ENCODE results near the gene ZNF740. TPM values are rescaled to one million over a fixed set of nuclear protein-coding genes. Genes with fewer than 3 reads are reported as not detected.
"Not testable (repeated sequence)": the region's sequence is repeated elsewhere in the genome, so short reads cannot be mapped to it uniquely, and the experiment has no call there.

The ZNF740 gene
- total and polyA plus RNA-seq, 2 of the 4 experiments (the other 2 are of a cell fraction): 13.1 to 14.0 TPM

DNA sequence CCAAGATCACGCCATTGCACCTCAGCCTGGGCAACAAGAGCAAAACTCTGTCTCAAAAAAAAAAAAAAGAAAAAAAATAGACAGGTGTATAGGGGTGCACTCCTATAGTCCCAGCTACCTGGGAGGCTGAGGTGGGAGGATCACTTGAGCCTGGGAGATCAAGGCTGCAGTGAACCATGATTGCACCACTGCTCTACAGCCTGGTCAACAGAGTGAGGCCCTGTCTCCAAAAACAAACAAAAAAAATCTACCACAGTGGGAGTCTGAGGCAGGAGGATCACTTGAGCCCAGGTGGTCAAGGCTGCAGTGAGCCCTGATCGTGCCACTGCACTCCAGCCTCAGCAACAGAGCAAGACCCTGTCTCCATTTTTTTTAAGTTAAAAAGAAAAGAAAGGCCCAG, 17.5 kb upstream of the ZNF740 start:
- WGBS, 2 experiments (ENCODE audit: extremely low coverage in 2 of 2, insufficient read length in 1 of 2): no CpG with 5 or more reads among the region's 2 CpGs
- H3K56ac ChIP-seq (ENCODE audit: extremely low read depth, insufficient read depth, low read length); CTCF ChIA-PET; H3K27me3 ChIP-seq (ENCODE audit: control insufficient read depth, insufficient read depth, low read length); POLR2A ChIA-PET (ENCODE audit: unreplicated experiment); H3K36me3 ChIP-seq (ENCODE audit: control insufficient read depth, insufficient read depth, low read length); H3K14ac ChIP-seq (replicated peaks; ENCODE audit: low read depth, low read length); intact Hi-C loops (cut with micrococcal nuclease); H2BK15ac ChIP-seq (ENCODE audit: low read depth, low read length); H2BK120ac ChIP-seq (ENCODE audit: low read depth, low read length); H3K79me1 ChIP-seq (ENCODE audit: low read depth in 1 of 2, low read length in 2 of 2); H2AFZ ChIP-seq (replicated peaks; ENCODE audit: low read length, poor library complexity); H3K4me1 ChIP-seq (ENCODE audit: control insufficient read depth, insufficient read depth, low read length); H4K5ac ChIP-seq (ENCODE audit: low read depth, low read length); H3K9ac ChIP-seq (ENCODE audit: low read depth, low read length); H4K20me1 ChIP-seq (ENCODE audit: insufficient read depth, low read length); H2AK9ac ChIP-seq (replicated peaks; ENCODE audit: low read depth, low read length, poor library complexity); H3K9me1 ChIP-seq (ENCODE audit: insufficient read depth, low read length); H3K9me3 ChIP-seq (ENCODE audit: control insufficient read depth, insufficient read depth, low read length); dilution Hi-C loops (cut with HindIII; ENCODE audit: low sequenced_read_pairs, unreplicated experiment); H3K27ac ChIP-seq (ENCODE audit: insufficient read depth, low read length); DNase-seq; H2BK5ac ChIP-seq (ENCODE audit: low read depth, low read length, poor library complexity, severe bottlenecking); H3K18ac ChIP-seq (ENCODE audit: low read depth, low read length); H2BK20ac ChIP-seq (ENCODE audit: low read depth, low read length); H2AK5ac ChIP-seq (ENCODE audit: low read depth, low read length); H3K4ac ChIP-seq (ENCODE audit: low read depth, low read length); H4K8ac ChIP-seq (ENCODE audit: low read depth in 2 of 2, low read length in 2 of 2); H3K23ac ChIP-seq (ENCODE audit: low read depth, low read length); ATAC-seq (ENCODE audit: low read depth); in situ Hi-C loops (cut with MboI; ENCODE audit: low sequenced_read_pairs); H3K4me2 ChIP-seq (ENCODE audit: low read depth, low read length); H4K91ac ChIP-seq (ENCODE audit: insufficient read depth, low read depth, low read length); H3K4me3 ChIP-seq (ENCODE audit: insufficient read depth, low read depth, low read length); BruUV-seq (replicated peaks): not testable (repeated sequence)
